Natural killer cell (primary cell): ENCODE results near the gene LAPTM5. TPM values are rescaled to one million over a fixed set of nuclear protein-coding genes. Genes with fewer than 3 reads are reported as not detected.

Experiments
- ATAC-seq, 3 donors: fragments of 150-1000 bp in 2 of 3; fragments of 200-7000 bp in 1 of 3; cut with Tn5 transposase; 1 replicate in 1 of 3; 2 replicates in 2 of 3; pipeline ENCODE4 v1.10.0; 2021; ENCODE audit warnings: mild to moderate bottlenecking in 2 of 3, moderate library complexity in 2 of 3
- DNase-seq, 2 donors: peaks; one replicate each; pipeline versions ENCODE4 v3.0.0 to v3.0.0-alpha.2; 2013 to 2021; ENCODE audit warnings: mixed read lengths in 1 of 2
- H3K27ac ChIP-seq: one replicate; pipeline ENCODE4 v1.5.1; 2013; ENCODE audit warnings: mild to moderate bottlenecking, low read length
- H3K27me3 ChIP-seq: one replicate; pipeline ENCODE4 v1.6.1; 2013; ENCODE audit warnings: low read length; ENCODE audit not compliant: control insufficient read depth, insufficient read depth
- H3K36me3 ChIP-seq: one replicate; pipeline ENCODE4 v1.6.1; 2013; ENCODE audit warnings: low read length; ENCODE audit not compliant: control insufficient read depth, insufficient read depth
- H3K4me1 ChIP-seq: one replicate; pipeline ENCODE4 v1.6.1; 2013; ENCODE audit warnings: low read length; ENCODE audit not compliant: control insufficient read depth, insufficient read depth
- H3K4me3 ChIP-seq: one replicate; pipeline ENCODE4 v1.5.1; 2013; ENCODE audit warnings: low read length
- H3K9me3 ChIP-seq: one replicate; pipeline ENCODE4 v1.6.1; 2013; ENCODE audit warnings: low read length; ENCODE audit not compliant: control insufficient read depth, insufficient read depth
- H3K27ac Mint-ChIP-seq, 2 donors: one replicate each; pipeline ENCODE4 v1.8.0; 2022; ENCODE audit warnings: mild to moderate bottlenecking in 2 of 2, mixed read lengths in 2 of 2, moderate library complexity in 1 of 2
- H3K27me3 Mint-ChIP-seq, 2 donors: one replicate each; pipeline ENCODE4 v1.8.0; 2022; ENCODE audit warnings: low read depth in 2 of 2, mixed read lengths in 2 of 2
- H3K36me3 Mint-ChIP-seq: one replicate; pipeline ENCODE4 v1.8.0; 2022; ENCODE audit warnings: mixed read lengths
- H3K4me1 Mint-ChIP-seq, 2 donors: one replicate each; pipeline ENCODE4 v1.8.0; 2022; ENCODE audit warnings: mixed read lengths in 2 of 2
- H3K4me3 Mint-ChIP-seq: one replicate; pipeline ENCODE4 v1.8.0; 2022; ENCODE audit warnings: mild to moderate bottlenecking, moderate library complexity, mixed read lengths
- H3K9me3 Mint-ChIP-seq, 2 donors: one replicate each; pipeline ENCODE4 v1.8.0; 2022; ENCODE audit warnings: mixed read lengths in 2 of 2
- WGBS: methylation state at CpG from one replicate; pipeline ENCODE4 v1.1.7; 2013; ENCODE audit warnings: missing lambda C conversion rate; ENCODE audit not compliant: insufficient coverage; 5-methylcytosine and 5-hydroxymethylcytosine counted together
- intact Hi-C: fragments of 100-400 bp; cut with micrococcal nuclease; formaldehyde crosslinking; loops from one replicate; pipeline ENCODE4 v1.14.2; 2022
- total RNA-seq, 4 donors: library from RNA; stranded (reverse); fragments of 120-200 nt in 1 of 4; gene quantifications; one replicate each; pipeline versions ENCODE4 v1.2.3 to v1.2.4, GENCODE V29; 2013 to 2022
- TF ChIP-seq, protein P1 (sequence below): fragments of 200-600 bp; IDR thresholded peaks from one replicate; pipeline ENCODE4 v1.8.0; 2022; ENCODE audit warnings: antibody characterized with exemption

Gene LAPTM5
- total RNA-seq, 3 donors from 2014 or later (not counting 1 experiment from before 2014, with no cell fraction given): 520 to 674 (median 533) TPM

- H3K27me3 ChIP-seq: no peaks in the 10 kb centered on the region
- H3K27me3 Mint-ChIP-seq: no peaks in the 10 kb centered on the region
- H3K9me3 ChIP-seq: no peaks in the 10 kb centered on the region
- no peak overlapping the region for H3K4me3 Mint-ChIP-seq
- H3K27ac ChIP-seq: no peak overlapping the region
- ATAC-seq: no peak
- H3K36me3 Mint-ChIP-seq: no peaks in the 10 kb centered on the region
- H3K4me1 ChIP-seq: no peaks in the 10 kb centered on the region
- intact Hi-C loops: no loop called here
- WGBS: 80% methylated on average over 7 of the region's 7 CpGs
- DNase-seq: no peak
- no peak overlapping the region for H3K4me3 ChIP-seq
- no peaks in the 10 kb centered on the region for H3K4me1 Mint-ChIP-seq
- TF ChIP-seq, protein P1, sequence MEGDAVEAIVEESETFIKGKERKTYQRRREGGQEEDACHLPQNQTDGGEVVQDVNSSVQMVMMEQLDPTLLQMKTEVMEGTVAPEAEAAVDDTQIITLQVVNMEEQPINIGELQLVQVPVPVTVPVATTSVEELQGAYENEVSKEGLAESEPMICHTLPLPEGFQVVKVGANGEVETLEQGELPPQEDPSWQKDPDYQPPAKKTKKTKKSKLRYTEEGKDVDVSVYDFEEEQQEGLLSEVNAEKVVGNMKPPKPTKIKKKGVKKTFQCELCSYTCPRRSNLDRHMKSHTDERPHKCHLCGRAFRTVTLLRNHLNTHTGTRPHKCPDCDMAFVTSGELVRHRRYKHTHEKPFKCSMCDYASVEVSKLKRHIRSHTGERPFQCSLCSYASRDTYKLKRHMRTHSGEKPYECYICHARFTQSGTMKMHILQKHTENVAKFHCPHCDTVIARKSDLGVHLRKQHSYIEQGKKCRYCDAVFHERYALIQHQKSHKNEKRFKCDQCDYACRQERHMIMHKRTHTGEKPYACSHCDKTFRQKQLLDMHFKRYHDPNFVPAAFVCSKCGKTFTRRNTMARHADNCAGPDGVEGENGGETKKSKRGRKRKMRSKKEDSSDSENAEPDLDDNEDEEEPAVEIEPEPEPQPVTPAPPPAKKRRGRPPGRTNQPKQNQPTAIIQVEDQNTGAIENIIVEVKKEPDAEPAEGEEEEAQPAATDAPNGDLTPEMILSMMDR: no peak
- H3K27ac Mint-ChIP-seq: no peak overlapping the region
- no peaks in the 10 kb centered on the region for H3K36me3 ChIP-seq
- H3K9me3 Mint-ChIP-seq: no peaks in the 10 kb centered on the region
Measured at GRCh38 chr1:30700528-30701257, 56.9 kb downstream of the LAPTM5 start.

DNA sequence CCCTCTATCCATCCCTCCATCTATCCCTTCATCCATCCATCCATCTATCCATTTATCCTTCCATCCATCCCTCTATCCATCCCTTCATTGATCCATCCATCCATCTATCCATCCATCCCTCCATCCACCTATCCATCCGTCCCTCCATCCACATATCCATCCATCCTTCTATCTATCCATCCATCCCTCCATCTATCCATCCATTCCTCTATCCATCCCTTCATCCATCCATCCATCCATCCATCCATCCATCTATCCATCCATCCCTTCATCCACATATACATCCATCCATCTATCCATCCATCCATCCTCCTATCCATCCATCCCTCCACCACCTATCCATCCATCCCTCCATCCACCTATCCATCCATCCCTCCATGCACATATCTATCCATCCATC lies 57.8 kb downstream of the LAPTM5 start:
- Histone ChIP-seq H3K4me3 (no peak overlapping the region), H3K4me1 (no peaks in the 10 kb centered on the region), H3K9me3 (no peaks in the 10 kb centered on the region), H3K36me3 (no peaks in the 10 kb centered on the region), H3K27ac (no peak overlapping the region), H3K27me3 (no peaks in the 10 kb centered on the region)
- 84% methylated on average over 1 of the region's 1 CpG for WGBS
- Mint-ChIP-seq H3K27ac (no peak overlapping the region), H3K27me3 (no peaks in the 10 kb centered on the region), H3K36me3 (no peaks in the 10 kb centered on the region), H3K4me1 (no peaks in the 10 kb centered on the region), H3K4me3 (no peak overlapping the region), H3K9me3 (no peaks in the 10 kb centered on the region)
- intact Hi-C loops: no loop called here
- DNase-seq (no peak), ATAC-seq (no peak)
- TF ChIP-seq, protein P1: no peak

- ATAC-seq: no peak
Measured at GRCh38 chr1:30698401-30698981, 59.1 kb downstream of the LAPTM5 start.

More at GRCh38 chr1:30698401-30698981, 59.1 kb downstream of the LAPTM5 start:
- TF ChIP-seq, protein P1: no peak
- DNase-seq: no peak
- Histone ChIP-seq H3K27ac (no peak overlapping the region), H3K27me3 (no peaks in the 10 kb centered on the region), H3K4me3 (no peak overlapping the region), H3K4me1 (no peaks in the 10 kb centered on the region), H3K9me3 (no peaks in the 10 kb centered on the region), H3K36me3 (no peaks in the 10 kb centered on the region)
- 89% methylated on average over 14 of the region's 17 CpGs for WGBS
- Mint-ChIP-seq H3K27ac (no peak overlapping the region), H3K4me1 (no peaks in the 10 kb centered on the region), H3K36me3 (no peaks in the 10 kb centered on the region), H3K4me3 (no peak overlapping the region), H3K27me3 (no peaks in the 10 kb centered on the region), H3K9me3 (no peaks in the 10 kb centered on the region)
- intact Hi-C loops: no loop called here
